ENCODE data around the gene TNK1. TPM values are rescaled to one million over a fixed set of nuclear protein-coding genes. Genes with fewer than 3 reads are reported as not detected.

Gene TNK1
- polyA plus RNA-seq, 1 of the 3 experiments (the other 2 are of a cell fraction) = 0.64 TPM

DNA sequence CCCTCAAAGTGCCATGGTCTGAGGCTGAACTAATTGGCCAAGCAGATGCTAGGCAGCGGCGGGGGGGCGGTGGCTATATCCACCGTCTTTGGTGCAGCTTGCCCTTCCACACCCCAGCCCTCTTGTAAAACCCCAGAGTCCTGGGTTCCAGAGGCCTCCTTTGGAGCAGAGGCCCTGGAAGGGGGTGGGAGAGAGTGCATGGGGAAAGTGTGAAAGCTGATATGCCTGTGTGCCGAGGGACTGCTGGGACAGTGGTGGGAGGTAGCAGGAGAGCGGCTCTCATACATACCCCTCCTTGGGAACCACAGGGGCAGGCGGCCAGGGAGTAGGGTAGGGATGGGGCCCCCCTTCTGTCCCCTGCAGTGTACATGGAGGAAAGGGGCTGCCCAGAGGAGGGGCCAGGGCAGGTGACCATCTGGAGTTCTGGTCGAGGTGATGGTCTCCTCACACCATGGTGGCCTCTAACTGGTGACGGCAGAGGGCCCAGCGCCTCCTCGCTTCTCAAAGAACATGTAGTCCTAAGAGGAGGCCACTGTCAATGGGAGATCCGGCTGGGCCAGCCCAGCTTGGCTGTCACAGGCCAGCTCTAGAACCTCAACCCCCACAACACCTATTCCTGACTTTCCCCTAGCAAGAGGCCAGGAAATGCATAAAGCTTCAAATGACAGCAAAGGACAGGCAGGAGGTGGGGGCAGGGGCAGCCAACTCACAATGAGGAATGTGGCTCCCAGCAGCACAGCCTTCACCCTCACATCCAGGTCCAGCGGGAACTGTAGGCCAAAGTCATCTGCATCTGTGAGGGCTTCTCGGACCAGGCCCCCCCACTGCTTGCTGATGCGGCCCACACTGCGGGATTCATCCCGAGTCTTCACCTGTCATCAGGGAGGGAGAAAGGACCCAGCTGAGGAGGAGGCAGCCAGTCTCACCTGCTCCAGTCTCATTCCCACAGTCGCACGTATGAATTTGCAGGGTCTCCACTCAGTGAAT, 9.3 kb downstream of the TNK1 start:
- 92% methylated on average over 11 of the region's 19 CpGs for WGBS (ENCODE audit: low lambda C conversion rate)
- Histone ChIP-seq H3K36me3 (replicated peaks in 1 of 2; ENCODE audit: control insufficient read depth in 1 of 2, insufficient read depth in 2 of 2, low read length in 1 of 2) (peaks cover 18 to 34% of the 10 kb centered on the region in 2 experiments), H3K27me3 (ENCODE audit: insufficient read depth) (no peaks in the 10 kb centered on the region), H3K9me2 (no peaks in the 10 kb centered on the region), H3K79me2 (ENCODE audit: insufficient read depth) (peaks cover 21% of the 10 kb centered on the region; the same call in 1 of the 2 replicates), H3K4me2 (no peak overlapping the region), H3K27ac (ENCODE audit: low read depth in 2 of 2, low read length in 1 of 2) (no peak overlapping the region), H3K9me3 (no peaks in the 10 kb centered on the region), H3K9ac (no peak overlapping the region), H3K4me1 (ENCODE audit: control insufficient read depth in 1 of 2, insufficient read depth in 2 of 2, low read depth in 1 of 2, low read length in 1 of 2) (peaks cover 0 to 8% of the 10 kb centered on the region in 2 experiments; a peak in 1 of 4 replicates), H4K20me1 (ENCODE audit: insufficient read depth) (no peaks in the 10 kb centered on the region), H3K4me3 (ENCODE audit: low read depth in 2 of 2, low read length in 1 of 2) (no peak overlapping the region), H2AFZ (ENCODE audit: low read depth) (no peak overlapping the region), H3F3A (replicated peaks; ENCODE audit: insufficient read depth) (peaks cover 11% of the 10 kb centered on the region)
- TF ChIP-seq NRF1 (IDR thresholded peaks at IDR 0.05; ENCODE audit: low read depth, low read length) (no peak), SMC3 (IDR thresholded peaks at IDR 0.05; ENCODE audit: low read depth, low read length) (no peak), GABPA (IDR thresholded peaks at IDR 0.05; ENCODE audit: low read depth) (no peak), FOSL2 (IDR thresholded peaks at IDR 0.05; ENCODE audit: borderline replicate concordance, low read depth) (no peak), FOXJ3 (CRISPR knock-in tag; IDR thresholded peaks at IDR 0.05) (no peak), RFX5 (IDR thresholded peaks at IDR 0.05; ENCODE audit: low read length) (no peak), POLR2AphosphoS5 (IDR thresholded peaks at IDR 0.05; ENCODE audit: low read depth, low read length) (no peak), RAD21 (IDR thresholded peaks at IDR 0.05; ENCODE audit: low read length) (no peak), RCOR1 (IDR thresholded peaks at IDR 0.05; ENCODE audit: low read length) (no peak), USF1 (IDR thresholded peaks at IDR 0.05; ENCODE audit: borderline replicate concordance, low read depth) (no peak), CHD2 (IDR thresholded peaks at IDR 0.05; ENCODE audit: low read length, partially characterized antibody) (no peak), EP300 (IDR thresholded peaks at IDR 0.05; ENCODE audit: borderline replicate concordance in 1 of 2, low read depth in 1 of 2, low read length in 1 of 2) (no peak), FOXM1 (IDR thresholded peaks at IDR 0.05; ENCODE audit: low read depth) (no peak), TEAD4 (IDR thresholded peaks at IDR 0.05; ENCODE audit: borderline replicate concordance, insufficient read depth) (no peak), NFIC (IDR thresholded peaks at IDR 0.05; ENCODE audit: borderline replicate concordance) (no peak), JUND (IDR thresholded peaks at IDR 0.05) (no peak), RXRA (IDR thresholded peaks at IDR 0.05; ENCODE audit: borderline replicate concordance, low read depth) (no peak)
- TF ChIP-seq, protein P1, sequence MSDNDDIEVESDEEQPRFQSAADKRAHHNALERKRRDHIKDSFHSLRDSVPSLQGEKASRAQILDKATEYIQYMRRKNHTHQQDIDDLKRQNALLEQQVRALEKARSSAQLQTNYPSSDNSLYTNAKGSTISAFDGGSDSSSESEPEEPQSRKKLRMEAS (IDR thresholded peaks at IDR 0.05; ENCODE audit: low read depth) = no peak
- TF ChIP-seq, protein P2, sequence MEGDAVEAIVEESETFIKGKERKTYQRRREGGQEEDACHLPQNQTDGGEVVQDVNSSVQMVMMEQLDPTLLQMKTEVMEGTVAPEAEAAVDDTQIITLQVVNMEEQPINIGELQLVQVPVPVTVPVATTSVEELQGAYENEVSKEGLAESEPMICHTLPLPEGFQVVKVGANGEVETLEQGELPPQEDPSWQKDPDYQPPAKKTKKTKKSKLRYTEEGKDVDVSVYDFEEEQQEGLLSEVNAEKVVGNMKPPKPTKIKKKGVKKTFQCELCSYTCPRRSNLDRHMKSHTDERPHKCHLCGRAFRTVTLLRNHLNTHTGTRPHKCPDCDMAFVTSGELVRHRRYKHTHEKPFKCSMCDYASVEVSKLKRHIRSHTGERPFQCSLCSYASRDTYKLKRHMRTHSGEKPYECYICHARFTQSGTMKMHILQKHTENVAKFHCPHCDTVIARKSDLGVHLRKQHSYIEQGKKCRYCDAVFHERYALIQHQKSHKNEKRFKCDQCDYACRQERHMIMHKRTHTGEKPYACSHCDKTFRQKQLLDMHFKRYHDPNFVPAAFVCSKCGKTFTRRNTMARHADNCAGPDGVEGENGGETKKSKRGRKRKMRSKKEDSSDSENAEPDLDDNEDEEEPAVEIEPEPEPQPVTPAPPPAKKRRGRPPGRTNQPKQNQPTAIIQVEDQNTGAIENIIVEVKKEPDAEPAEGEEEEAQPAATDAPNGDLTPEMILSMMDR (IDR thresholded peaks at IDR 0.05) = no peak
- TF ChIP-seq, protein P3, sequence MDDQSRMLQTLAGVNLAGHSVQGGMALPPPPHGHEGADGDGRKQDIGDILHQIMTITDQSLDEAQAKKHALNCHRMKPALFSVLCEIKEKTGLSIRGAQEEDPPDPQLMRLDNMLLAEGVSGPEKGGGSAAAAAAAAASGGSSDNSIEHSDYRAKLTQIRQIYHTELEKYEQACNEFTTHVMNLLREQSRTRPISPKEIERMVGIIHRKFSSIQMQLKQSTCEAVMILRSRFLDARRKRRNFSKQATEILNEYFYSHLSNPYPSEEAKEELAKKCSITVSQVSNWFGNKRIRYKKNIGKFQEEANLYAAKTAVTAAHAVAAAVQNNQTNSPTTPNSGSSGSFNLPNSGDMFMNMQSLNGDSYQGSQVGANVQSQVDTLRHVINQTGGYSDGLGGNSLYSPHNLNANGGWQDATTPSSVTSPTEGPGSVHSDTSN (IDR thresholded peaks at IDR 0.05) = no peak
- CTCF ChIA-PET = interaction anchor here (1.2 to 2.5 kb wide), 8 partner anchors 10 to 124 kb away, joined by 3 to 13 read pairs (median 4); partner anchors contain the start of genes TMEM95 and TNK1
- POLR2A ChIA-PET = no interaction called here
- DNase-seq = no peak
